HEK293 (cell line): ENCODE measurements around the gene SMIM44.

Source experiments
- CTCF ChIA-PET: fragments of 350-600 bp; formaldehyde crosslinking; extraction: SDS; loops from one replicate; lab custom pipeline; 2021; ENCODE audit warnings: antibody characterized with exemption; lab: Yijun Ruan, JAX
- POLR2A ChIA-PET: fragments of 300-600 bp; formaldehyde crosslinking; extraction: SDS; loops from one replicate; lab custom pipeline; 2020; ENCODE audit warnings: antibody characterized with exemption, inconsistent platforms; lab: Yijun Ruan, JAX
- H3K27ac ChIP-seq: fragments of 200-500 bp; sonication (Bioruptor generic); 2 replicates; pipeline ENCODE4 v1.5.1; 2014; ENCODE audit warnings: low read depth, low read length, control low read depth, inconsistent platforms; ENCODE audit errors: extremely low read depth
- H3K36me3 ChIP-seq, 2 experiments: fragments of 200-500 bp in 1 of 2; sonication (Bioruptor generic) in 1 of 2; 1 replicate in 1 of 2; 2 replicates in 1 of 2; pipeline ENCODE4 v1.5.1; 2014 to 2017; ENCODE audit warnings: inconsistent platforms in 2 of 2, low read length in 2 of 2; ENCODE audit not compliant: control insufficient read depth in 2 of 2, insufficient read depth in 1 of 2
- H3K4me1 ChIP-seq: fragments of 200-500 bp; sonication (Bioruptor generic); 2 replicates; pipeline ENCODE4 v1.5.1; 2014; ENCODE audit warnings: mild to moderate bottlenecking, low read length, inconsistent platforms; ENCODE audit not compliant: control insufficient read depth, insufficient read depth
- H3K4me3 ChIP-seq: 2 replicates; pipeline ENCODE4 v1.5.1; 2011; ENCODE audit warnings: low read depth, mild to moderate bottlenecking, control low read depth, low read length, moderate library complexity
- H3K9me3 ChIP-seq: fragments of 200-500 bp; sonication (Bioruptor generic); 2 replicates; pipeline ENCODE4 v1.5.1; 2014; ENCODE audit warnings: low read depth, low read length, inconsistent platforms; ENCODE audit not compliant: control insufficient read depth, insufficient read depth
- EGR2 ChIP-seq: fragments of 450-650 bp; formaldehyde crosslinking; IDR thresholded peaks from 2 replicates; pipeline ENCODE4 v1.5.1; 2016; ENCODE audit warnings: low read depth, missing biosample characterization, missing genetic modification characterization
- GLIS1 ChIP-seq: fragments of 450-650 bp; formaldehyde crosslinking; IDR thresholded peaks from 2 replicates; pipeline ENCODE4 v1.5.1; 2016; ENCODE audit warnings: missing biosample characterization, missing genetic modification characterization
- GLIS2 ChIP-seq: fragments of 450-650 bp; formaldehyde crosslinking; IDR thresholded peaks from 2 replicates; pipeline ENCODE4 v1.5.1; 2016; ENCODE audit warnings: missing biosample characterization, missing genetic modification characterization
- INSM2 ChIP-seq: fragments of 450-650 bp; formaldehyde crosslinking; IDR thresholded peaks from 2 replicates; pipeline ENCODE4 v1.5.1; 2016; ENCODE audit warnings: missing biosample characterization, missing genetic modification characterization
- PRDM10 ChIP-seq: fragments of 450-650 bp; formaldehyde crosslinking; IDR thresholded peaks from 2 replicates; pipeline ENCODE4 v1.5.1; 2016; ENCODE audit warnings: missing biosample characterization, missing genetic modification characterization
- TCF7L2 ChIP-seq: IDR thresholded peaks from 2 replicates; pipeline ENCODE4 v1.6.1; 2011; ENCODE audit warnings: low read depth, mild to moderate bottlenecking, inconsistent platforms, low read length, moderate library complexity, borderline replicate concordance
- ZFHX2 ChIP-seq: fragments of 450-650 bp; formaldehyde crosslinking; conservative IDR thresholded peaks from 2 replicates; pipeline ENCODE4 v1.5.1; 2016; ENCODE audit warnings: missing biosample characterization, missing genetic modification characterization
- ZFP69B ChIP-seq: fragments of 450-650 bp; formaldehyde crosslinking; IDR thresholded peaks from 2 replicates; pipeline ENCODE4 v1.5.1; 2016; ENCODE audit warnings: missing biosample characterization, missing genetic modification characterization
- ZNF121 ChIP-seq: fragments of 450-650 bp; formaldehyde crosslinking; IDR thresholded peaks from 2 replicates; pipeline ENCODE4 v1.5.1; 2016; ENCODE audit warnings: missing biosample characterization, missing genetic modification characterization
- ZNF132 ChIP-seq: fragments of 450-650 bp; formaldehyde crosslinking; IDR thresholded peaks from 2 replicates; pipeline ENCODE4 v1.5.1; 2017; ENCODE audit warnings: missing biosample characterization, missing genetic modification characterization, borderline replicate concordance
- ZNF157 ChIP-seq: fragments of 450-650 bp; formaldehyde crosslinking; IDR thresholded peaks from 2 replicates; pipeline ENCODE4 v1.5.1; 2016; ENCODE audit warnings: missing biosample characterization, missing genetic modification characterization
- ZNF214 ChIP-seq: fragments of 450-650 bp; formaldehyde crosslinking; IDR thresholded peaks from 2 replicates; pipeline ENCODE4 v1.5.1; 2017; ENCODE audit warnings: missing biosample characterization, mild to moderate bottlenecking, missing genetic modification characterization, borderline replicate concordance
- ZNF223 ChIP-seq: fragments of 450-650 bp; formaldehyde crosslinking; IDR thresholded peaks from 2 replicates; pipeline ENCODE4 v1.5.1; 2016; ENCODE audit warnings: missing biosample characterization, missing genetic modification characterization
- ZNF324 ChIP-seq: fragments of 450-650 bp; formaldehyde crosslinking; IDR thresholded peaks from 2 replicates; pipeline ENCODE4 v1.5.1; 2016; ENCODE audit warnings: missing biosample characterization, missing genetic modification characterization
- ZNF335 ChIP-seq: fragments of 450-650 bp; formaldehyde crosslinking; conservative IDR thresholded peaks from 2 replicates; pipeline ENCODE4 v1.5.1; 2016; ENCODE audit warnings: missing biosample characterization, missing genetic modification characterization
- ZNF341 ChIP-seq: fragments of 450-650 bp; formaldehyde crosslinking; IDR thresholded peaks from 2 replicates; pipeline ENCODE4; 2016; ENCODE audit warnings: low read depth, missing biosample characterization, missing genetic modification characterization
- ZNF354C ChIP-seq: fragments of 450-650 bp; formaldehyde crosslinking; IDR thresholded peaks from 2 replicates; pipeline ENCODE4 v1.5.1; 2016; ENCODE audit warnings: missing biosample characterization, missing genetic modification characterization, low read depth, borderline replicate concordance
- ZNF37A ChIP-seq: fragments of 450-650 bp; IDR thresholded peaks from 2 replicates; pipeline ENCODE4 v1.5.1; 2018; ENCODE audit warnings: missing biosample characterization, missing genetic modification characterization
- ZNF433 ChIP-seq: fragments of 450-650 bp; formaldehyde crosslinking; IDR thresholded peaks from 2 replicates; pipeline ENCODE4 v1.5.1; 2016; ENCODE audit warnings: missing biosample characterization, missing genetic modification characterization, low read depth
- ZNF449 ChIP-seq: fragments of 450-650 bp; formaldehyde crosslinking; IDR thresholded peaks from 2 replicates; pipeline ENCODE4 v1.5.1; 2017; ENCODE audit warnings: missing biosample characterization, mild to moderate bottlenecking, missing genetic modification characterization, moderate library complexity
- ZNF473 ChIP-seq: fragments of 450-650 bp; formaldehyde crosslinking; IDR thresholded peaks from 2 replicates; pipeline ENCODE4 v1.5.1; 2017; ENCODE audit warnings: missing biosample characterization, missing genetic modification characterization
- ZNF48 ChIP-seq: fragments of 450-650 bp; formaldehyde crosslinking; IDR thresholded peaks from 2 replicates; pipeline ENCODE4 v1.5.1; 2016; ENCODE audit warnings: missing biosample characterization, missing genetic modification characterization
- ZNF529 ChIP-seq: fragments of 450-650 bp; formaldehyde crosslinking; IDR thresholded peaks from 2 replicates; pipeline ENCODE4 v1.5.1; 2017; ENCODE audit warnings: missing genetic modification characterization, missing biosample characterization; ENCODE audit not compliant: insufficient replicate concordance
- ZNF555 ChIP-seq: fragments of 450-650 bp; formaldehyde crosslinking; conservative IDR thresholded peaks from 2 replicates; pipeline ENCODE4 v1.5.1; 2017; ENCODE audit warnings: missing biosample characterization, mild to moderate bottlenecking, missing genetic modification characterization, inconsistent platforms
- ZNF600 ChIP-seq: fragments of 450-650 bp; formaldehyde crosslinking; IDR thresholded peaks from 2 replicates; pipeline ENCODE4 v1.5.1; 2016; ENCODE audit warnings: missing biosample characterization, missing genetic modification characterization
- ZNF664 ChIP-seq: fragments of 450-650 bp; formaldehyde crosslinking; IDR thresholded peaks from 2 replicates; pipeline ENCODE4 v1.5.1; 2016; ENCODE audit warnings: missing biosample characterization, missing genetic modification characterization
- ZNF768 ChIP-seq: fragments of 450-650 bp; formaldehyde crosslinking; IDR thresholded peaks from 2 replicates; pipeline ENCODE4 v1.5.1; 2018; ENCODE audit warnings: missing biosample characterization, mild to moderate bottlenecking, missing genetic modification characterization
- ZNF830 ChIP-seq: fragments of 450-650 bp; IDR thresholded peaks from 2 replicates; pipeline ENCODE4 v1.5.0; 2018; ENCODE audit warnings: missing biosample characterization, missing genetic modification characterization, low read depth, mild to moderate bottlenecking, moderate library complexity
- ZSCAN18 ChIP-seq: fragments of 450-650 bp; formaldehyde crosslinking; IDR thresholded peaks from 2 replicates; pipeline ENCODE4 v1.5.1; 2016; ENCODE audit warnings: missing biosample characterization, missing genetic modification characterization

The SMIM44 gene

GRCh38 chr19:3483226-3483628 lies at the start of gene SMIM44:
Gene SMIM44, minus strand, starts transcription at chr19:3483441. Its CDS starts 38 bp downstream, at chr19:3483403.
- Histone ChIP-seq H3K27ac (no peak within 1 kb of the TSS), H3K4me1 (no peaks in the 10 kb centered on the region), H3K4me3 (no peak within 1 kb of the TSS), H3K36me3 (no peaks in the 10 kb centered on the region), H3K9me3 (no peaks in the 10 kb centered on the region)
- no peak for TF ChIP-seq ZNF223 (tag by site-specific recombination)
- TF ChIP-seq EGR2 = peak; percentile 54; the same call in 1 of the 2 replicates
- peak; percentile 13; the same call in 1 of the 2 replicates for TF ChIP-seq ZFHX2 (tag by site-specific recombination)
- no peak for TF ChIP-seq ZNF132
- ChIA-PET POLR2A (no interaction called here), CTCF (interaction anchor here (0.7 to 9.4 kb wide), 8 partner anchors 12 to 320 kb away, joined by 3 to 62 read pairs (median 5); no protein-coding TSS in a partner anchor)

- H3K36me3 ChIP-seq = peaks cover 0 to 73% of the 10 kb centered on the region in 2 experiments; a peak in 2 of 3 replicates
- CTCF ChIA-PET = interaction anchor here (0.6 kb wide), 1 partner anchor 30 kb away, joined by 3 read pairs; no protein-coding TSS in a partner anchor
- TF ChIP-seq ZNF354C (tag by site-specific recombination) (no peak), ZNF768 (tag by site-specific recombination) (no peak), ZNF433 (tag by site-specific recombination) (no peak), ZNF121 (tag by site-specific recombination) (no peak), ZFP69B (tag by site-specific recombination) (0 out of 2 replicates have a peak, but pooled peaks have one; percentile 26), ZNF335 (no peak), ZNF48 (tag by site-specific recombination) (no peak), ZNF555 (no peak), ZSCAN18 (tag by site-specific recombination) (no peak), ZNF341 (tag by site-specific recombination) (no peak), ZNF600 (tag by site-specific recombination) (0 out of 2 replicates have a peak, but pooled peaks have one; percentile 23), ZNF529 (tag by site-specific recombination) (no peak), ZNF37A (no peak), ZNF473 (tag by site-specific recombination) (no peak), PRDM10 (tag by site-specific recombination) (no peak), ZNF157 (tag by site-specific recombination) (no peak), ZNF830 (no peak), GLIS2 (tag by site-specific recombination) (no peak), TCF7L2 (no peak), ZNF214 (no peak), INSM2 (tag by site-specific recombination) (no peak), ZNF324 (tag by site-specific recombination) (no peak), ZNF664 (tag by site-specific recombination) (no peak), ZNF449 (tag by site-specific recombination) (no peak), GLIS1 (tag by site-specific recombination) (no peak)
Observed at GRCh38 chr19:3533033-3533432, 49.8 kb upstream of the SMIM44 start.

More at GRCh38 chr19:3533033-3533432, 49.8 kb upstream of the SMIM44 start:
- H3K9me3 ChIP-seq = no peaks in the 10 kb centered on the region
- no peak overlapping the region for H3K4me3 ChIP-seq
- POLR2A ChIA-PET = no interaction called here
- no peaks in the 10 kb centered on the region for H3K4me1 ChIP-seq
- no peak overlapping the region for H3K27ac ChIP-seq
